Calu3 (cell line): ENCODE results near the gene FRMD7. TPM values are rescaled to one million over a fixed set of nuclear protein-coding genes. Genes with fewer than 3 reads are reported as not detected.

ENCODE experiments used
- BruUV-seq: library from RNA; stranded (reverse); fragments of 400-500 nt; replicated peaks from 2 replicates; lab custom pipeline; 2021; lab: Mats Ljungman, UMichigan
- CTCF ChIA-PET: fragments of 300-600 bp; sonication (Branson Sonifier 250); formaldehyde crosslinking; loops from one replicate; lab custom pipeline; 2022; ENCODE audit warnings: antibody characterized with exemption; lab: Charles Lee
- DNase-seq: peaks from one replicate; pipeline ENCODE4 v3.0.0; 2022
- H3K27ac Mint-ChIP-seq: one replicate; pipeline ENCODE4 v1.8.0; 2022; ENCODE audit warnings: mixed read lengths; ENCODE audit not compliant: unreplicated experiment
- H3K27me3 Mint-ChIP-seq: one replicate; pipeline ENCODE4 v1.8.0; 2022; ENCODE audit warnings: mixed read lengths; ENCODE audit not compliant: unreplicated experiment
- H3K36me3 Mint-ChIP-seq: one replicate; pipeline ENCODE4 v1.8.0; 2022; ENCODE audit warnings: mild to moderate bottlenecking, moderate library complexity, mixed read lengths; ENCODE audit not compliant: insufficient read depth, unreplicated experiment
- H3K4me1 Mint-ChIP-seq: one replicate; pipeline ENCODE4 v1.8.0; 2022; ENCODE audit warnings: mild to moderate bottlenecking, low read depth, mixed read lengths; ENCODE audit not compliant: unreplicated experiment
- H3K4me3 Mint-ChIP-seq: one replicate; pipeline ENCODE4 v1.8.0; 2022; ENCODE audit warnings: mild to moderate bottlenecking, low read depth, moderate library complexity, mixed read lengths; ENCODE audit not compliant: unreplicated experiment
- H3K9me3 Mint-ChIP-seq: one replicate; pipeline ENCODE4 v1.8.0; 2022; ENCODE audit warnings: low read depth, mixed read lengths; ENCODE audit not compliant: unreplicated experiment
- intact Hi-C: fragments of 100-400 bp; cut with micrococcal nuclease; formaldehyde crosslinking; loops from one replicate; pipeline ENCODE4 v1.10.0; 2022; ENCODE audit not compliant: unreplicated experiment
- total RNA-seq: library from RNA; stranded (reverse); gene quantifications from 2 replicates; pipeline ENCODE4 v1.2.3, GENCODE V29; 2022
- TF ChIP-seq, protein P1 (sequence below): fragments of 200-600 bp; IDR thresholded peaks from one replicate; pipeline ENCODE4 v1.8.0; 2022; ENCODE audit warnings: antibody characterized with exemption; ENCODE audit not compliant: unreplicated experiment

FRMD7 gene
- total RNA-seq, 1 experiment from 2014 or later, result not detected

DNA sequence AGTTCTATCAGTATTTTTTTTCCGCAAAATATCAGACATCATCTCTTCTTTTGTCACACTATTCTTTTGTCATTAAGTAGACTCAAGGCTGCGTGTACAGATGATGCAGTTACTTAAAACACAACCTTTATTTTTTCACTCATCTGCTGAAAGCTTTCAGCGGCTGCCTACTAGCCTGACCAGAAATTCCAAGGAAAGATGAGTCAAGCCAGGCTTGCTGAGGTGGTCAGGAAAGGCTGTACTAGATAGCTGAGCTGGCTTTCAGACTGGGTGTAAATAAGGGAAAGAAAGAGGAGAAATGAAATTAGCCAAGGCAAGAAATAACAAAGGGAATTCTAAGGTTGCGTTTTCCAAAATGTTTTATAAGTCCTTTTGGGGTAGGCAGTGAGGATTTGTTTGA lies 86.8 kb downstream of the FRMD7 start:
- Mint-ChIP-seq H3K27ac (no peak overlapping the region), H3K4me3 (no peak overlapping the region), H3K4me1 (peaks cover 1% of the 10 kb centered on the region), H3K9me3 (no peaks in the 10 kb centered on the region), H3K36me3 (no peaks in the 10 kb centered on the region), H3K27me3 (no peaks in the 10 kb centered on the region)
- TF ChIP-seq, protein P1, sequence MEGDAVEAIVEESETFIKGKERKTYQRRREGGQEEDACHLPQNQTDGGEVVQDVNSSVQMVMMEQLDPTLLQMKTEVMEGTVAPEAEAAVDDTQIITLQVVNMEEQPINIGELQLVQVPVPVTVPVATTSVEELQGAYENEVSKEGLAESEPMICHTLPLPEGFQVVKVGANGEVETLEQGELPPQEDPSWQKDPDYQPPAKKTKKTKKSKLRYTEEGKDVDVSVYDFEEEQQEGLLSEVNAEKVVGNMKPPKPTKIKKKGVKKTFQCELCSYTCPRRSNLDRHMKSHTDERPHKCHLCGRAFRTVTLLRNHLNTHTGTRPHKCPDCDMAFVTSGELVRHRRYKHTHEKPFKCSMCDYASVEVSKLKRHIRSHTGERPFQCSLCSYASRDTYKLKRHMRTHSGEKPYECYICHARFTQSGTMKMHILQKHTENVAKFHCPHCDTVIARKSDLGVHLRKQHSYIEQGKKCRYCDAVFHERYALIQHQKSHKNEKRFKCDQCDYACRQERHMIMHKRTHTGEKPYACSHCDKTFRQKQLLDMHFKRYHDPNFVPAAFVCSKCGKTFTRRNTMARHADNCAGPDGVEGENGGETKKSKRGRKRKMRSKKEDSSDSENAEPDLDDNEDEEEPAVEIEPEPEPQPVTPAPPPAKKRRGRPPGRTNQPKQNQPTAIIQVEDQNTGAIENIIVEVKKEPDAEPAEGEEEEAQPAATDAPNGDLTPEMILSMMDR, result no peak
- CTCF ChIA-PET, result interaction anchor here (0.5 kb wide), 1 partner anchor 1728 kb away, joined by 3 read pairs; no protein-coding TSS in a partner anchor
- no peak for DNase-seq
- no TSS peak for BruUV-seq
- intact Hi-C loops, result no loop called here

DNA sequence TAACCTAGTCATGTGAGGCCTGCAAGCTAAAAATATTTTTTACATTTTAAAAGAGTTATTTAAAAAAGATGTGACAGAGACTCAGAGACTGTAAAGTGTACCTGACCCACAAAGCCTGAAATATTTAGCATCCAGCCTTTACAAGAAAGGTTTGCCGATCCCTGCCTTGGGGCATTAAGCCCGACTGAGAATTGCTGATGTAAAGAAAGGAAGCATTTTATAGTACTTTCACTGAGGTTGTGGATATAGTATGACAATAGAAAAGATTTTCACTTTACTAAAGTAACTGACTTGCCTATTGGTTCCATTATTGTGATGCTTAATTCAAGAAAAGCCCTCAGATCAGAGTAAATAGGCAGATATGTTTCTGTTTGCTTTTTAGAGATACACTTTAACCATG lies 87.8 kb downstream of the FRMD7 start:
- Mint-ChIP-seq H3K27ac (no peak overlapping the region), H3K27me3 (no peaks in the 10 kb centered on the region), H3K4me3 (no peak overlapping the region), H3K9me3 (no peaks in the 10 kb centered on the region), H3K4me1 (peaks cover 8% of the 10 kb centered on the region), H3K36me3 (no peaks in the 10 kb centered on the region)
- no peak for DNase-seq
- intact Hi-C loops, result no loop called here
- TF ChIP-seq, protein P1, result no peak
- BruUV-seq, result no TSS peak
- CTCF ChIA-PET, result no interaction called here

DNA sequence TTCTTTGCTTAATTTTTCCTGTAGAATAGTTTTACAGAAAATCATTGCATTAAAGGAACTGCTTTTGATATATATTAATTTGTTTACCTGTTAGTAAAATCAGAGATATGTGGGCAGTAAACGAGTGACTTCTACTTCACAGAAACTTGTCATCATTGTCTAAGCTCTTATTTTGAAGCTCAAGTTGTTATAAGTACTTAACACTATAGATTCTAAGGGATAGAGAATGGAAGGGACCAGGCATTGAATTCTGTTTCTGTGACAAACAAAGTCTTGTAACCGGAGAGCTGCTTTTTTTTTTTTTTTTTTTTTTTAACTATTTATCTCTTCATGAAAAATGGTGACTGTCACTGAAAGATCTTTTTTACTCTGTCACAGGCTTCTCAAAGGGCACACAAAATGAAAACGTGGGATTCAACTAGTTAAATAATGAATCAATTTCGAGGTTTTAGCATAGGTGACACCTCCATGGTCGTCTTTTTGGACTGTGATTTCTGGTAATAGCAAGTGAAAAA lies 90.3 kb downstream of the FRMD7 start:
- Mint-ChIP-seq H3K4me3 (no peak overlapping the region), H3K36me3 (no peaks in the 10 kb centered on the region), H3K27me3 (no peaks in the 10 kb centered on the region), H3K27ac (no peak overlapping the region), H3K4me1 (peaks cover 8% of the 10 kb centered on the region), H3K9me3 (no peaks in the 10 kb centered on the region)
- CTCF ChIA-PET, result no interaction called here
- intact Hi-C loops, result no loop called here
- no TSS peak for BruUV-seq
- TF ChIP-seq, protein P1, result no peak
- DNase-seq, result no peak

DNA sequence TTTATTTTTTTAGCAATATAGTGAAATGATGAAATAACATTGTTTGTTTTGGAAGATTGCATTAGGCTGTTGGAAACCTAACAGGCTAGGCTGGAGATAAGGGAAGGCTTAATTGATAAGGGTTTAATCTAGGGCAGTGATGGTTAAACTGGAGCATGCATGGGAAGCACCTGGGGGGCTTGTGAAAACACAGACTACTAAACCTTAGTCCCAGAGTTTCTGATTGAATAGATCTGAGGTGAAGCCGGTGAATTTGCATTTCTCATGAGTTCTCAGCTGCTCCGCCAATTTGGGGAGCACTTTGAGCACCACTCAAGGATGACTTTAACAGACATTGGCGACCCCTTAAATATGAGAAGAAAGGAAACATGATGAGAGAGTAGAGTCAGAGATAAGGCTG lies 93.2 kb downstream of the FRMD7 start:
- no TSS peak for BruUV-seq
- intact Hi-C loops, result no loop called here
- Mint-ChIP-seq H3K27ac (no peak overlapping the region), H3K36me3 (no peaks in the 10 kb centered on the region), H3K27me3 (no peaks in the 10 kb centered on the region), H3K4me3 (no peak overlapping the region), H3K4me1 (peaks cover 32% of the 10 kb centered on the region), H3K9me3 (no peaks in the 10 kb centered on the region)
- CTCF ChIA-PET, result no interaction called here
- DNase-seq, result no peak
- TF ChIP-seq, protein P1, result no peak
